Hepatocyte (in vitro differentiated cells): Measurements from ENCODE around the gene MYL2.

Experiments
- CTCF ChIP-seq: fragments of 200-600 bp; sonication (generic); IDR thresholded peaks from 2 replicates; pipeline ENCODE4 v1.5.1; 2016; ENCODE audit warnings: antibody characterized with exemption, mild to moderate bottlenecking; ENCODE audit not compliant: poor library complexity
- EZH2 ChIP-seq: fragments of 200-600 bp; sonication (generic); IDR thresholded peaks from 2 replicates; pipeline ENCODE4 v1.6.1; 2016; ENCODE audit warnings: antibody characterized with exemption, mild to moderate bottlenecking, borderline replicate concordance
- EZH2phosphoT487 ChIP-seq: fragments of 200-600 bp; sonication (generic); IDR thresholded peaks from one replicate; pipeline ENCODE4 v1.6.1; 2018; ENCODE audit warnings: antibody characterized with exemption, mild to moderate bottlenecking, low read depth, moderate library complexity; ENCODE audit not compliant: unreplicated experiment, severe bottlenecking

GRCh38 chr12:110913119-110914056 lies 7.0 kb downstream of the MYL2 start:
- no peak for TF ChIP-seq EZH2
- no peak for TF ChIP-seq CTCF
- no peak for TF ChIP-seq EZH2phosphoT487
